Ammon's horn (tissue), 1 donor: Measurements from ENCODE around the gene PLEKHA5.
"Not testable (repeated sequence)": the region's sequence is repeated elsewhere in the genome, so short reads cannot be mapped to it uniquely, and the experiment has no call there.

Source experiments
- DNase-seq: peaks from one replicate; pipeline ENCODE4 v3.0.0-alpha.2; 2016; ENCODE audit warnings: low spot score

The PLEKHA5 gene

GRCh38 chr12:19410211-19410610, 280.7 kb downstream of the PLEKHA5 start:
- DNase-seq, result no peak

GRCh38 chr12:19410629-19411185, 281.2 kb downstream of the PLEKHA5 start:
- DNase-seq, result no peak

DNA sequence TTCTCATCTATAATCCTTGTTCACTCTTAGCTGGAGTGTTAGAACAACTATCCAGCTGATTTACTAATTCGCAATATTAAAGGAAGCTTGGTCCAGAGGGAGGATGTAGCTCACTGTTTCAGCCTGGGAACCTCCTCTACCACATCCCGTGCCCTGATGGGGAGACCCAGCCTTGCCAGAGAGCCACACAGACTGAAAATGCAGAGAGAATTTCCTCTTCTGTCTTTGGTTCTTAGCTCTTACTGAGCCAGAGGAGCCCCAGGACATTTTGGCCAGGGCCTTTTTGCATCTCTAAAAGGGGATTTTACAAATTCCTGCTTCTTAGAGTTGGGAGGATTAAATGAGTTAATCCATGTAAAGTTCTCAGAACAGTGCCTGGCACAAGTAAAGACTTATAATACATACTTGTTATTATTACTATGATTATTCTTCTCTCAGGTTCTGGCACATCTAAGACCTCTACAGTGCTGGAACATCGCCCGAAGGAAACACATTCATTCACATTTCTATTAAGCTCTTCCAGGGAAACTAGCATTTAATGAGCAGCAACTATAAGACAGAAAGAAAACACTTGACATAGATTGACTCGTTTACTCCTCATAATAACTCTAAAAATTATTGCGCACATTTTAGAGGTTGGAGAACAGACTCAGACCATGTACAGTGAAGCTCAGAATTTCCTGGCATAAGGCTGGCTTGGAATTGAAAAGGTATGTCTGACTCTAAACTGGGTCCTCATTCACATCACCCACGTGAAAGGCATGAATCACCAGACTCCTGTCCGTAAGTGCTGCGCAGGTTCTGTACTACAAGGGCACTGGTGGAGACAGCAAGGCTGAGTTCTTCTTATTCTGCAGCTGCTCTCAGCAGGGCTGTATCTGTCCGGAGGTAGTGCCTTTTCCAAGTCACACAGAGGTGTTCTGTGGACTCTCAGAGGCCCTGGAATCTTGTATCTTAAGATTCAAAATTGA, 282.0 kb downstream of the PLEKHA5 start:
- DNase-seq, result no peak

DNA sequence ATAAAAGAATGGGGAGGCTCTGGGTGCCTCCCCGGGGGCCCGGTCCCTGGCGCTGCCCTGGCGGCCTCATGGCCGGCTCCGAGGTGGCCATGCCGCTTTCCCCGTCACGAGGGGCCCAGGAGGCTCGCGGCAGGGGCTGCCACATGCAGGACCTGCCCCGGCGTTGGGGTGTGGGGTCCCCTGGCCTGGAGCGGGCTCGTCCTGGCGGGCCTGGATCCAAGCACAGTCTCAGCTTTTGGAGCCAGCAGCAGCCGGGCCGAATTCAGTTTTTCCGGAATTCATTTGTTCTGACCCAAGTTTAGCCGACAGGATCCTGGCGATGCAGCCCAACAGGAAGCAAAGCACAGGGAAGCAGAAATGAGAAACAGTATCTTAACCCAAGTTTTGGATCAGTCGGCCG, 283.3 kb downstream of the PLEKHA5 start:
- no peak for DNase-seq

- DNase-seq, result not testable (repeated sequence)
Observed at GRCh38 chr12:19413582-19413981, 284.0 kb downstream of the PLEKHA5 start.

DNA sequence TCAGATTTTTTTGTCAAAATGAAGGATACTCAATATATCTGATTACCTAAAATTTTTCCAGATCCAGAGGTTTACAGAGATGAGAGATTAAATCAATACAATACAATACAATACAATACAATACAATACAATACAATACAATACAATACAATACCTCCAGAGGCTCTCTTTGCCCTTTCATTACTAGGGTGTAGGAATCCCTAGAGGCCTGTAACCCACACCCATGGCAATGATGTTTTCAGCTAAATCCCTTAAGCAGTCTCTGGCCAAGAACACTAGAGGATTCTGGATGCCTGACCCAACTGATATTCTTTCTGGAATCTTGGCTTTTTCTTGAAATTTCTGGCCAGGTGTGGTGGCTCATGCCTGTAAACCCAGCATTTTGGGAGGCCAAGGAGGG, 286.0 kb downstream of the PLEKHA5 start:
- no peak for DNase-seq

GRCh38 chr12:19419086-19419485, 289.6 kb downstream of the PLEKHA5 start:
- DNase-seq, result no peak

DNA sequence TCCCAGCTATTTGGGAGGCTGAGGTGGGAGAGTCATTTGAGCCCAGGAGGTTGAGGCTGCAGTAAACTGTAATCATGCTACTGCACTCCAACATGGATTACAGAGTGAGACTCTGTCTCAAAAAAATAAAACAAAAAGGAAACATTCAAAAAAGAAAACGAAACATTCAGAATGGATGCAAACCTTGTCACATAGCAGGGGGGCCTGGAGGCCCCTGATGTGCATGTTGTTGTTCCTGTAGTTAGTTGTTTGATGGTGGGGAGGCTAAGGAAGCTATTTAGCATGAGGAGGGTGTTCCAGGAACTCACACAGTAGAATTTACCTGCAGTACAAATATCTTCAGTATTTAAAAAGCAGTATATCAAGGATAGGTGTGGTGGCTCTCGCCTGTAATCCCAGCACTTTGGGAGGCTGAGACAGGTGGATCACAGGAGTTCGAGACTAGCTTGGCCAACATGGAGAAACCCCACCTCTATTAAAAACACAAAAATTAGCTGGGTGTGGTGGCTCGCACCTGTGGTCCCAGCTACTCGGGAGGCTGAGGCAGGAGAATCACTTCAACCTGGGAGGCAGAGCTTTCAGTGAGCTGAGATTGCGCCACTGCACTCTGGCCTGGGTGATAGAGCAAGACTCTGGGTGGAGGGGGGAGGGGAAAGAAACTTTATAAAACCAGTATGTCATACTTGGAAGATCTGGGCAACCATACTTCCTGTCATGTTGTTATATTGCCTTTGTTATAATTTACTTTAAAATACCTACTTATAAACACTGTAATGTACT, 292.2 kb downstream of the PLEKHA5 start:
- DNase-seq, result no peak

DNA sequence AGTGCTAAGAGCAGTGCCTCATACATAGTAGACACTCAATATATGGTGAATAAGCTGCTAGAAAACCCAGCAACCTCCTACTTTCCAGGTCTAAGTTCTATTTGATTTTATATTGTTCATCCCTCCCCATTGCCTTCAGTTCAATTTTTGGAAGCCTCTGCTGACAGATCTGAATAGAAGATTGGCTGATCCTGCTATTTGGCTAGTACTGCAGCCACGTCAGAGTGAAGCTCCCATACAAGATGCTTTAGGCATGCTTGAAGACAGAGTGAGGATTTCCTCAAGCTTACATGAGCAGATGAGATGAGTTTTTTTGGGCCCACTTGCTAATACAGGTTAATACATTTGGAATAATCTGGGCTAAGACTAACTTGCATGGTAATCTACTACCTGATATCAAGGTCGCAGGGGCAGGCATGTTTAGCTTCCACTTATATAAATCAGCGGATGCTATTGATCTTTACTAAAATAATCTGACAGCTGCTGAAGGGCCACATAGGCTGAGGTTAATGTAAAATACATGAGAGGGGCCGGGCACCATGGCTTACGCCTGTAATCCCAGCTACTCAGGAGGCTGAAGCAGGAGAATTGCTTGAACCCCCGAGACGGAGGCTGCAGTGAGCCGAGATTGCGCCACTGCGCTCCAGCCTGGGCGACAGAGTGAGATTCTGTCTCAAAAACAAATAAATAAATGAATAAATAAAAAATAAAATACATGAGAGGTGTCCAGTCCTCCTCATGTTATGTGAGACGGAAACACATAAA, 293.8 kb downstream of the PLEKHA5 start:
- DNase-seq, result no peak
